ENCODE results near the gene ATL1. TPM values are rescaled to one million over a fixed set of nuclear protein-coding genes. Genes with fewer than 3 reads are reported as not detected.

The ATL1 gene
- total RNA-seq, 2 experiments from 2014 or later: 1.5 TPM

- no peak overlapping the region for H3K4me3 Mint-ChIP-seq
- H3K4me1 Mint-ChIP-seq: peaks cover 5% of the 10 kb centered on the region
- DNase-seq (no peak), ATAC-seq (ENCODE audit: low read depth) (no peak)
- H3K27me3 Mint-ChIP-seq: no peaks in the 10 kb centered on the region
- POLR2A ChIA-PET: no interaction called here
- H3K36me3 Mint-ChIP-seq: no peaks in the 10 kb centered on the region
- no peak overlapping the region for H3K27ac Mint-ChIP-seq
- H3K9me3 Mint-ChIP-seq: no peaks in the 10 kb centered on the region
Measured at GRCh38 chr14:50677527-50678063, 117.7 kb downstream of the ATL1 start.

DNA sequence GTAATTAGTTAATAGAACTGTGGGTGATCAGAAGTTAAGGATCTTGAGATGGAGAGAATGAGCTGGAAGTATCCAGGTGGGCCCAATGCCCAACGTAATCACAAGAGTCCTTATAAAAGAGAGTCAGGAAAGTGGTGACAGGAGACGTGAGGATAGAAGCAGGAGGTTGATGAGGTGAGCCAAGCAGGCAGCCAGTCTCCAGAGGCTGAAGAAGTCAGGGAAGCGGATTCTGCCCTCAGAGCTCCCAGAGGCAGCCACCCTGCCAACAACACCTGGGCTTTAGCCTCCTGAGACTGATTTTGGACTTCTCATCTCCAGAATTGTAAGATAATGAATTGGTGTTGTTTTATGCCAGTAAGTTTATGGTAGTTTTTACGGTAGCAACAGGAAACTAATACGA is 118.2 kb downstream of the ATL1 start:
- Mint-ChIP-seq H3K4me1 (peaks cover 5% of the 10 kb centered on the region), H3K27ac (no peak overlapping the region), H3K36me3 (no peaks in the 10 kb centered on the region), H3K9me3 (no peaks in the 10 kb centered on the region), H3K4me3 (no peak overlapping the region), H3K27me3 (no peaks in the 10 kb centered on the region)
- DNase-seq (no peak), ATAC-seq (ENCODE audit: low read depth) (no peak)
- POLR2A ChIA-PET: no interaction called here

DNA sequence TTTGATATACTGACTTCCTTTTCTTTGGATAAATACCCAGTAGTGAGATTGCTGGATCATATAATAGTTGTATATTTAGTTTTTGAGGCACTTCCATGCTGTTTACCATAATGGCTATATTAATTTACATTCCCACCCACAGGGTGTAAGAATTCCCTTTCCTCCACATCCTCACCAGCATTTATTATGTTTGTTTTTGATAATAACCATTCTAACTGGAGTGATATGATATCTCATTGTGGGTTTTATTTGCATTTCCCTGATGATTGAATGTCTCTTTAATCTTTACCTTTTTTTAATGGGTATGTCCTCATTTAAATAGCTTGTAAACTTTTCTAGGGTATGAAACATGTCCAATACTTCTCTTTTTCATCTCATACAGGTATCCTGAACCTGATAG is 119.7 kb downstream of the ATL1 start:
- H3K27me3 Mint-ChIP-seq: peaks cover 3% of the 10 kb centered on the region
- H3K4me3 Mint-ChIP-seq: no peak overlapping the region
- POLR2A ChIA-PET: no interaction called here
- DNase-seq: no peak
- no peaks in the 10 kb centered on the region for H3K36me3 Mint-ChIP-seq
- H3K27ac Mint-ChIP-seq: no peak overlapping the region
- no peaks in the 10 kb centered on the region for H3K9me3 Mint-ChIP-seq
- H3K4me1 Mint-ChIP-seq: peaks cover 5% of the 10 kb centered on the region
- no peak for ATAC-seq (ENCODE audit: low read depth)

Other genes starting within 250 kb of the ATL1 start
- 10 to 100 TPM; 11.5 to 12.1 TPM for gene L2HGDH, start 247.9 kb upstream of the ATL1 start, total RNA-seq
- gene DMAC2L, start 247.8 kb upstream of the ATL1 start, total RNA-seq: 10 to 100 TPM; 19.0 to 19.4 TPM
- gene CDKL1, start 163.3 kb upstream of the ATL1 start, total RNA-seq: 10 to 100 TPM; 12.1 to 13.7 TPM
- gene MAP4K5, start 27.6 kb upstream of the ATL1 start, total RNA-seq: 10 to 100 TPM; 40.1 to 46.1 TPM
- 1 to 10 TPM; 6.7 to 7.2 TPM for gene SAV1, start 108.2 kb downstream of the ATL1 start, total RNA-seq

All from activated naive CD8-positive, alpha-beta T cell treated with anti-CD3 and anti-CD28 coated beads, Interleukin-2, amount 10 ng/mL, durations not matched to agents 7 days and 5 days (primary cell).